Loucy (cell line): ENCODE data around the gene KLHDC4.

Source experiments
- EZH2phosphoT487 ChIP-seq: fragments of 200-600 bp; IDR thresholded peaks from 2 replicates; pipeline ENCODE4 v1.6.1; 2018; ENCODE audit warnings: antibody characterized with exemption, mild to moderate bottlenecking, moderate library complexity, borderline replicate concordance
- TF ChIP-seq, protein P1 (sequence below): fragments of 200-600 bp; sonication (generic); conservative IDR thresholded peaks from 2 replicates; pipeline ENCODE4 v1.5.1; 2014; ENCODE audit warnings: mild to moderate bottlenecking, antibody characterized with exemption, low read length

GRCh38 chr16:87684106-87684677 lies 81.6 kb downstream of the KLHDC4 start:
- TF ChIP-seq, protein P1, sequence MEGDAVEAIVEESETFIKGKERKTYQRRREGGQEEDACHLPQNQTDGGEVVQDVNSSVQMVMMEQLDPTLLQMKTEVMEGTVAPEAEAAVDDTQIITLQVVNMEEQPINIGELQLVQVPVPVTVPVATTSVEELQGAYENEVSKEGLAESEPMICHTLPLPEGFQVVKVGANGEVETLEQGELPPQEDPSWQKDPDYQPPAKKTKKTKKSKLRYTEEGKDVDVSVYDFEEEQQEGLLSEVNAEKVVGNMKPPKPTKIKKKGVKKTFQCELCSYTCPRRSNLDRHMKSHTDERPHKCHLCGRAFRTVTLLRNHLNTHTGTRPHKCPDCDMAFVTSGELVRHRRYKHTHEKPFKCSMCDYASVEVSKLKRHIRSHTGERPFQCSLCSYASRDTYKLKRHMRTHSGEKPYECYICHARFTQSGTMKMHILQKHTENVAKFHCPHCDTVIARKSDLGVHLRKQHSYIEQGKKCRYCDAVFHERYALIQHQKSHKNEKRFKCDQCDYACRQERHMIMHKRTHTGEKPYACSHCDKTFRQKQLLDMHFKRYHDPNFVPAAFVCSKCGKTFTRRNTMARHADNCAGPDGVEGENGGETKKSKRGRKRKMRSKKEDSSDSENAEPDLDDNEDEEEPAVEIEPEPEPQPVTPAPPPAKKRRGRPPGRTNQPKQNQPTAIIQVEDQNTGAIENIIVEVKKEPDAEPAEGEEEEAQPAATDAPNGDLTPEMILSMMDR = no peak
- TF ChIP-seq EZH2phosphoT487 = no peak
